ENCODE results near the gene GLI3. TPM values are rescaled to one million over a fixed set of nuclear protein-coding genes. Genes with fewer than 3 reads are reported as not detected.

The GLI3 gene
- total RNA-seq, 1 donor from 2014 or later = not detected

DNA sequence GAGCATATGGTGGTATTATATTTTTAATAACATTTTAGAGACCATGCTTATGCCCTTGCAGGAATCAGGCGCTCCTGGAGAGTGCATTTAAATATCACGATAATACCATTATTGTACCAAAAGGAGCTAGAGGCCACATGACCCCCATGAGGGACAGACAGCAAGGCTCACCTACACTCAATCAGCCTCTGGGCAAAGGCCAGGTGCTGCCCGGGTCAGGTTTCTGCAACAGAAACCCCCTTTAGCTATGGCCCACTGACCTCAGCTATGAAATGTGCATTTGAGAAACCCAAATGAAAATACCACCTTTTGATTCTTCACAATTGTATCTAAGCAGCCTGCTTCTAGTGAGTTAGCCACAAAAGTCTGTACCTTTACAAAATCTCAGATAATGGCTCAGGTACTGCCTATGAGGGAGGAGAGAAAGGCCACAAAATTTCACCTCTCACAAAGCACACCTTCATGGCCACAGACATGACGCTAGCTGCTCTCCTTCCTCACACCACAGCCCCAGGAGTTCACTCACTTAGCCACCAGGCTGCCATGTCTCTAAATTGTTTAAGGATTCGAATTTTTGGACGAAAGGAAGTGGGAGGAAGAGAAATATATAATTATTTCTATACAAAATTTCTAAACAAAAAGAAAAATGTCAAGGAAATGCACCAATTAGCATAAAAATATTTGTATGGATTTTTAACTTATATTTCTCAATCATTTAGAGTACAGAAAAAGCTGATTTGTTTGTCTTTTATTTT is 79.9 kb downstream of the GLI3 start:
- intact Hi-C loops (cut with micrococcal nuclease) = no loop called here
- no peak overlapping the region for H3K4me3 Mint-ChIP-seq
- H3K9me3 Mint-ChIP-seq = no peaks in the 10 kb centered on the region
- H3K27me3 Mint-ChIP-seq (ENCODE audit: insufficient read depth) = peaks cover 2% of the 10 kb centered on the region
- no peak overlapping the region for H3K27ac Mint-ChIP-seq
- no peaks in the 10 kb centered on the region for H3K36me3 Mint-ChIP-seq (ENCODE audit: low read depth)
- H3K4me1 Mint-ChIP-seq (ENCODE audit: low read depth) = no peaks in the 10 kb centered on the region
- DNase-seq (ENCODE audit: low spot score) = no peak

GRCh38 chr7:42156291-42156865 is 80.6 kb downstream of the GLI3 start:
- intact Hi-C loops (cut with micrococcal nuclease) = no loop called here
- Mint-ChIP-seq H3K27me3 (ENCODE audit: insufficient read depth) (no peaks in the 10 kb centered on the region), H3K27ac (no peak overlapping the region), H3K9me3 (no peaks in the 10 kb centered on the region), H3K36me3 (ENCODE audit: low read depth) (no peaks in the 10 kb centered on the region), H3K4me3 (no peak overlapping the region), H3K4me1 (ENCODE audit: low read depth) (no peaks in the 10 kb centered on the region)
- DNase-seq (ENCODE audit: low spot score) = no peak

GRCh38 chr7:42155584-42156290 is 81.3 kb downstream of the GLI3 start:
- no peak for DNase-seq (ENCODE audit: low spot score)
- Mint-ChIP-seq H3K27ac (no peak overlapping the region), H3K27me3 (ENCODE audit: insufficient read depth) (no peaks in the 10 kb centered on the region), H3K36me3 (ENCODE audit: low read depth) (no peaks in the 10 kb centered on the region), H3K4me3 (no peak overlapping the region), H3K9me3 (no peaks in the 10 kb centered on the region), H3K4me1 (ENCODE audit: low read depth) (no peaks in the 10 kb centered on the region)
- intact Hi-C loops (cut with micrococcal nuclease) = no loop called here

DNA sequence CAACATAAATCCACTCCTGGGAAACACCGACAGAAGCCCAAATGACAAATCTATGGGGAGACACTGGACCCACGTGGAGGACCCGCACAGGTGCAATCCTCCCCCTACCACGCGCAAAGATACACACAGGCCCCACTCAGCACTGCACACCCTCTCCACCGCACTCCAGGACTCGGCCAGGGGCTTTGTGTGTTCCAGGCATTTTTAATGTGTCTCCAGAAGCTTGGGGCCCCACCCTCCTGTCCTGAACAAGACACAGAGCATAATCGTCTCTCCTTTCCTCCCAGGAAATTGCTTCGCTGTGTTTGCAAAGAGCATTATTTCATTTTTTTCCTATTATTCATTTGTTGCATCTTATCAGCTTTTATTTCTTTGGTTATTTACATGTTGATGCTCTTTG is 82.8 kb downstream of the GLI3 start:
- intact Hi-C loops (cut with micrococcal nuclease) = no loop called here
- H3K4me3 Mint-ChIP-seq = no peak overlapping the region
- no peaks in the 10 kb centered on the region for H3K9me3 Mint-ChIP-seq
- no peaks in the 10 kb centered on the region for H3K27me3 Mint-ChIP-seq (ENCODE audit: insufficient read depth)
- no peak for DNase-seq (ENCODE audit: low spot score)
- no peak overlapping the region for H3K27ac Mint-ChIP-seq
- no peaks in the 10 kb centered on the region for H3K4me1 Mint-ChIP-seq (ENCODE audit: low read depth)
- no peaks in the 10 kb centered on the region for H3K36me3 Mint-ChIP-seq (ENCODE audit: low read depth)

- H3K27me3 Mint-ChIP-seq (ENCODE audit: insufficient read depth) = no peaks in the 10 kb centered on the region
- DNase-seq (ENCODE audit: low spot score) = no peak
- no peaks in the 10 kb centered on the region for H3K9me3 Mint-ChIP-seq
- intact Hi-C loops (cut with micrococcal nuclease) = no loop called here
- no peaks in the 10 kb centered on the region for H3K4me1 Mint-ChIP-seq (ENCODE audit: low read depth)
- no peak overlapping the region for H3K4me3 Mint-ChIP-seq
- no peaks in the 10 kb centered on the region for H3K36me3 Mint-ChIP-seq (ENCODE audit: low read depth)
- H3K27ac Mint-ChIP-seq = no peak overlapping the region
These were observed 84.4 kb downstream of the GLI3 start for GRCh38 chr7:42152329-42153205.

DNA sequence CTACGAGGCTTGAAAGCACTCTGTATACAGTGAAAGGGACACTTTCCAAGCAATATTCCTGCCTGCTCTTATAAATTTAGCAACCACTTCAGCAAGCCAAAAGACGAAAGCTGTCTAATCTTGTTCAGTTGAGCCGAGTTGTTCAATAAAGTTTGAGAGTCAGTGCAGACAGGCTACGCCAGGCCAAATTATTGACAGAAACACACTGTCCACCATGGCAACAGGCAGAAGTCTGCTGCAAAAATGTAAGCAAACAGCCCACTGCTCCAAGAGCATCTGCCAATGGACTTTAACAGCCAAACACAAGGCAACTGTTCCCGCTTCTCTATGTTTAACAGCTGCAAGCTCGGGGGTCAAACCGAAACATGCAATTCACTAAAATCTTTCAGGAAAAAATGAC is 85.7 kb downstream of the GLI3 start:
- no peak overlapping the region for H3K27ac Mint-ChIP-seq
- H3K4me3 Mint-ChIP-seq = no peak overlapping the region
- intact Hi-C loops (cut with micrococcal nuclease) = no loop called here
- H3K27me3 Mint-ChIP-seq (ENCODE audit: insufficient read depth) = no peaks in the 10 kb centered on the region
- no peak for DNase-seq (ENCODE audit: low spot score)
- H3K36me3 Mint-ChIP-seq (ENCODE audit: low read depth) = no peaks in the 10 kb centered on the region
- H3K4me1 Mint-ChIP-seq (ENCODE audit: low read depth) = no peaks in the 10 kb centered on the region
- H3K9me3 Mint-ChIP-seq = no peaks in the 10 kb centered on the region

DNA sequence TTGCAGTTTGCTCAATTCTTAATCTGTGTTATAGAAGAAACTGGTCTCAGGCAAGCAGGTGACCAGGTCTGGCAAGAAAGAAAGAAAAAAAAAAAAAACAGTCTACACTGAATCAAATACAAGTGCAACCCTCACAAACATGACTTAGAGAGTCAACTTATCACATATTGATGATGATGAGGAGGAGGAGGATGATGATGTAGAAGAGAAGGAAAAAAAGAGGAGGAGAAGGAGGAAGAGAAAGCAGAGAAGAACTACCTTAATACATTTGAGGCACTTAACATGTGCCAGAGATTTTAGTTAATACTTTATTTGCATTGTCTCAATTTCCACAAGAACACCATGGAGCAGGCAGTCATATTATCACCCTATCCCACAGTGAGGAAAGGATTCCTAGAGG is 91.5 kb downstream of the GLI3 start:
- Mint-ChIP-seq H3K4me3 (no peak overlapping the region), H3K27ac (no peak overlapping the region), H3K27me3 (ENCODE audit: insufficient read depth) (peaks cover 2% of the 10 kb centered on the region), H3K4me1 (ENCODE audit: low read depth) (no peaks in the 10 kb centered on the region), H3K9me3 (no peaks in the 10 kb centered on the region), H3K36me3 (ENCODE audit: low read depth) (no peaks in the 10 kb centered on the region)
- intact Hi-C loops (cut with micrococcal nuclease) = no loop called here
- no peak for DNase-seq (ENCODE audit: low spot score)

GRCh38 chr7:42144604-42145003 is 92.4 kb downstream of the GLI3 start:
- H3K4me1 Mint-ChIP-seq (ENCODE audit: low read depth) = no peaks in the 10 kb centered on the region
- H3K9me3 Mint-ChIP-seq = no peaks in the 10 kb centered on the region
- no peak overlapping the region for H3K4me3 Mint-ChIP-seq
- DNase-seq (ENCODE audit: low spot score) = no peak
- intact Hi-C loops (cut with micrococcal nuclease) = no loop called here
- no peaks in the 10 kb centered on the region for H3K36me3 Mint-ChIP-seq (ENCODE audit: low read depth)
- H3K27ac Mint-ChIP-seq = no peak overlapping the region
- H3K27me3 Mint-ChIP-seq (ENCODE audit: insufficient read depth) = peaks cover 2% of the 10 kb centered on the region

- H3K4me1 Mint-ChIP-seq (ENCODE audit: low read depth) = no peaks in the 10 kb centered on the region
- H3K4me3 Mint-ChIP-seq = no peak overlapping the region
- DNase-seq (ENCODE audit: low spot score) = no peak
- no peaks in the 10 kb centered on the region for H3K9me3 Mint-ChIP-seq
- no peak overlapping the region for H3K27ac Mint-ChIP-seq
- H3K36me3 Mint-ChIP-seq (ENCODE audit: low read depth) = no peaks in the 10 kb centered on the region
- intact Hi-C loops (cut with micrococcal nuclease) = no loop called here
- H3K27me3 Mint-ChIP-seq (ENCODE audit: insufficient read depth) = peaks cover 2% of the 10 kb centered on the region
These were observed 93.1 kb downstream of the GLI3 start for GRCh38 chr7:42143711-42144600.

DNA sequence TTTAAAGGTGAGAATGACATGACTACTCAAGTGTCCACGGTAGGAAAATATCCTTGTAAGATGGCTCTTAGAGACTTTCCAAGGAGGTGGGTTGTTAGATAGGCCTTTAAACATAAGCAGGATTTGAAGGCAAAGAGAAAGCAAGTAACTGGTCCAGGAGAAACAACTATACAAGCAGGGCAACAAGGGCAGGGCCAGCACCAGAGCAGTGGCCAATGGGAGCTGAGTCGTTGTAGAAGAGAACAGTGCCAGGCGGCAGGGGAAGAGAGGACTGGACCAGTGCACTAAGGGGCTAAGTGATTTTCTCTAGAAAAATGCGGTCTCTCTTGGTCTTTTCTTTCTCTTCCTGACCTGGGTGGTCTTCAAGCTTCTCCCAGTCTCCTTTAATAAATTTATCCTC is 94.9 kb downstream of the GLI3 start:
- Mint-ChIP-seq H3K36me3 (ENCODE audit: low read depth) (no peaks in the 10 kb centered on the region), H3K4me3 (no peak overlapping the region), H3K9me3 (no peaks in the 10 kb centered on the region), H3K4me1 (ENCODE audit: low read depth) (no peaks in the 10 kb centered on the region), H3K27ac (no peak overlapping the region), H3K27me3 (ENCODE audit: insufficient read depth) (peaks cover 2% of the 10 kb centered on the region)
- DNase-seq (ENCODE audit: low spot score) = no peak
- intact Hi-C loops (cut with micrococcal nuclease) = no loop called here

DNA sequence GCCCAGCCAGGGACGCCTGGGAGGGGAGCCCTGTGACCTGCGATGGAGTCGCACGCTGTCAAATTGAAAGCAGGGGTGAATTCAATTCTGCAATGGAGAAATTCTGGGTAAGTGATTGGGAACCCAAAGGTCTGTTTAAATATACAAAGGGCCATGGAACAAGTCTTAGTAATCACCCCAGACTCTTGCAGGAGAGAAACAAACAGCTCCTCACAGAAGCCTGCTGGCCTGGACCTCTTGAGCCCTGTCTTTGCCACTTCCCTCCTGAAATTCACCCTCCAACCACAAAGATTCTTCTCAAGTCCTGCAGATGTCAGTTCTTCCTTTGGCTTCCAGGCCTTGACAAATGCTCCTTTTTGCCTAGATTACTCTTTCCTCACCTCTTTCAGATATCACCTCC is 97.3 kb downstream of the GLI3 start:
- Mint-ChIP-seq H3K4me1 (ENCODE audit: low read depth) (no peaks in the 10 kb centered on the region), H3K4me3 (no peak overlapping the region)

DNA sequence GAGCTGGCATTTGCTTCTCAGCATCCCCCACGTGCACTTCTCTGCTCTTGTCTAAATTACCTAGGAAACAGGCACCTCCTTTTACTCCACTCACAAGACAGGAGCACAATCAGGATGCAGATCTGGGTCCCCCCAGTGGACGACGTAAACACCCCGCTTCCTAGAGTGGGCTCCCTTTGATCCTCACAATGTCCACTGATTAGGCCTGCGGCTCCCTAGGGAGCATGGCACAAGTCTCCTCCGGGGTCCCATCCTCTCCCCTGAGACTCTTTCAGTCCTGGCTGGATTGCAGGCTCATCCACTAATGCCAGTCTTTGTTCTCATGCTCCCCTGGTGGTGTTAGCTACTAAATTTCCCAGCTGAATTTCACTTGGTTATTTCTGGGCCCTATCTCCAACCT is 98.3 kb downstream of the GLI3 start:
- no peak overlapping the region for H3K27ac Mint-ChIP-seq
- intact Hi-C loops (cut with micrococcal nuclease) = no loop called here
- no peaks in the 10 kb centered on the region for H3K36me3 Mint-ChIP-seq (ENCODE audit: low read depth)
- no peak overlapping the region for H3K4me3 Mint-ChIP-seq
- H3K9me3 Mint-ChIP-seq = no peaks in the 10 kb centered on the region
- DNase-seq (ENCODE audit: low spot score) = no peak
- peaks cover 2% of the 10 kb centered on the region for H3K27me3 Mint-ChIP-seq (ENCODE audit: insufficient read depth)
- H3K4me1 Mint-ChIP-seq (ENCODE audit: low read depth) = no peaks in the 10 kb centered on the region

More for the DNA sequence above, 97.3 kb downstream of the GLI3 start:
- Mint-ChIP-seq H3K27ac (no peak overlapping the region), H3K27me3 (ENCODE audit: insufficient read depth) (peaks cover 2% of the 10 kb centered on the region), H3K36me3 (ENCODE audit: low read depth) (no peaks in the 10 kb centered on the region), H3K9me3 (no peaks in the 10 kb centered on the region)
- intact Hi-C loops (cut with micrococcal nuclease) = no loop called here
- no peak for DNase-seq (ENCODE audit: low spot score)

All from activated T-helper 1 cell treated with anti-CD3 and anti-CD28 coated beads, Interleukin-12 subunit alpha, Interleukin-12 subunit beta, Interleukin-2, Interleukin-4 antibody, amounts not matched to agents 30 ng/mL and 10 ng/mL and 1 ng/mL, durations not matched to agents 14 hours and 24 hours and 36 hours (primary cell).